Measurements from ENCODE around the gene LRFN2. TPM values are rescaled to one million over a fixed set of nuclear protein-coding genes. Genes with fewer than 3 reads are reported as not detected.

Gene LRFN2
- total and polyA plus RNA-seq, 4 donors, result 0.01 to 0.06 TPM; not detected in 2

DNA sequence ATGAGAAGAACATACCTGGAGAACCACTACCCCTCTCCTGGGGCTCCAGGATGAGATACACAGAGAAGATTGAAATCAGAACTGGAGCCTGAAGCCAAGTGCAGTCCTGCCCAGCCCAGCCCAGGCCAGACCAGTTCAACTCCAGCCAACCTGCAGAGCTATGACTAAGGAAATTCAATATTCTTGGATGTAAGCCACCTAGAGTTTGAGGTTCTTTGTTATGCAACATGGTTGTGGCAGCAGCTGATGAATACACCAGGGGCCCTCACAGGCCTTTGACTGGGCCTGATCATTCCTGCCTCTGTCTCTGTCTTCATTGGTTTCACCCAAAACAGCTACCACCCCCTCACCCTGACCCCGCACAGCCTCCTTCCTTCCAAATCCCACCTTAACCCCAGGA lies 167.8 kb downstream of the LRFN2 start:
- no peaks in the 10 kb centered on the region for H3K9me3 ChIP-seq (ENCODE audit: control insufficient read depth in 4 of 4, insufficient read depth in 3 of 4, low read length in 3 of 4)
- TF ChIP-seq, protein P1, sequence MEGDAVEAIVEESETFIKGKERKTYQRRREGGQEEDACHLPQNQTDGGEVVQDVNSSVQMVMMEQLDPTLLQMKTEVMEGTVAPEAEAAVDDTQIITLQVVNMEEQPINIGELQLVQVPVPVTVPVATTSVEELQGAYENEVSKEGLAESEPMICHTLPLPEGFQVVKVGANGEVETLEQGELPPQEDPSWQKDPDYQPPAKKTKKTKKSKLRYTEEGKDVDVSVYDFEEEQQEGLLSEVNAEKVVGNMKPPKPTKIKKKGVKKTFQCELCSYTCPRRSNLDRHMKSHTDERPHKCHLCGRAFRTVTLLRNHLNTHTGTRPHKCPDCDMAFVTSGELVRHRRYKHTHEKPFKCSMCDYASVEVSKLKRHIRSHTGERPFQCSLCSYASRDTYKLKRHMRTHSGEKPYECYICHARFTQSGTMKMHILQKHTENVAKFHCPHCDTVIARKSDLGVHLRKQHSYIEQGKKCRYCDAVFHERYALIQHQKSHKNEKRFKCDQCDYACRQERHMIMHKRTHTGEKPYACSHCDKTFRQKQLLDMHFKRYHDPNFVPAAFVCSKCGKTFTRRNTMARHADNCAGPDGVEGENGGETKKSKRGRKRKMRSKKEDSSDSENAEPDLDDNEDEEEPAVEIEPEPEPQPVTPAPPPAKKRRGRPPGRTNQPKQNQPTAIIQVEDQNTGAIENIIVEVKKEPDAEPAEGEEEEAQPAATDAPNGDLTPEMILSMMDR (IDR thresholded peaks at IDR 0.05; ENCODE audit: control extremely low read depth, extremely low read depth), result no peak
- no peaks in the 10 kb centered on the region for H3K4me1 ChIP-seq (ENCODE audit: control insufficient read depth in 5 of 5, insufficient read depth in 5 of 5, low read length in 5 of 5)
- H3K27ac ChIP-seq (ENCODE audit: low read depth in 1 of 2, low read length in 1 of 2), result no peak overlapping the region
- 89 to 94% methylated on average over 1 of the region's 1 CpG for WGBS, 2 donors
- H3K9ac ChIP-seq (ENCODE audit: insufficient read depth in 1 of 2, low read length in 2 of 2), result no peak overlapping the region
- no peak for ATAC-seq (ENCODE audit: insufficient read depth, low FRiP score)
- no peak overlapping the region for H3K4me3 ChIP-seq
- no peaks in the 10 kb centered on the region for H3K36me3 ChIP-seq (ENCODE audit: control insufficient read depth in 4 of 4, insufficient read depth in 4 of 4, low read length in 4 of 4)
- no peak for DNase-seq
- H3K27me3 ChIP-seq (ENCODE audit: control insufficient read depth in 3 of 3, insufficient read depth in 3 of 3, low read length in 2 of 3), result no peaks in the 10 kb centered on the region

DNA sequence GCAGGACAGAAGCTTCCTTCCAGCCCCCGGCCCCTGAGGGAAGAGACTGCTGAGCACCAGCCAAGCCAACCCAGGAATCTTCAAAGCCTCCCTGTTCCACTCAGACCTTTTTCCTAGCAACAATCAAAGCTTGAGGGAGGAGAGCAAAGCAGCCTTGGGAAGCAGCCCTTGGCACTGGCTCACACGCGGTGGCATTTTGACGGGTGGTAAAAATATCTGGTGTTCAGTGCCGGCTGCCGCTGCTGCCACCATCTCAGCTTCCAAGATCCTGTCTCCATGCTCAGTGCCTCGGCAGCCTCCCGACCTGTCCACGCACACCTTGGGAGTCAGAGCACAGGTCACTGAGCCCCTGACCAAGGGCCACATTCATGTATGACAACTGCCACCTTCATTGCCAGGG lies 170.1 kb downstream of the LRFN2 start:
- Histone ChIP-seq H3K9me3 (ENCODE audit: control insufficient read depth in 4 of 4, insufficient read depth in 3 of 4, low read length in 3 of 4) (no peaks in the 10 kb centered on the region), H3K27me3 (ENCODE audit: control insufficient read depth in 3 of 3, insufficient read depth in 3 of 3, low read length in 2 of 3) (no peaks in the 10 kb centered on the region)
- 89 to 91% methylated on average over 9 of the region's 9 CpGs for WGBS, 2 donors

DNA sequence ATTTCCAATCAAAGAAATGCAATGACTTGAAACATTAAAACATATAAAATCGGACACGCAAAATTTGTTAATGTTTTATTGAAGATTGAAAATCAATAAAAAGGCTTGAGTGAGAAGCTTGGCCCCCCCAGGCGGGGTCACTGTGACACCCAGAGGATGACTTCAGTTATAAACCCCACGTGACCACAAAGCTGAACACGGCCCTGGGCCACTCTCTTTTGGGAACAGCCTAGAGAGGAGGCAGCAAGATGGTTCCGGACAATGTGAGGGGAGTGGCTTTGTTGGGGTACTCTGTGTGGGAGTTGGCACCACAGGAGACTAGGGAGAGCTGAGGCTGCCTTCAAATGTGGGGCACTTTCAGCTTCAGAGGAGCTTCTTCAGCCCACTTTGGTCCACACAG lies 172.5 kb downstream of the LRFN2 start:
- WGBS, 2 donors, result 81 to 91% methylated on average over 6 of the region's 6 CpGs

More for the DNA sequence above, 170.1 kb downstream of the LRFN2 start:
- Histone ChIP-seq H3K27ac (ENCODE audit: low read depth in 1 of 2, low read length in 1 of 2) (no peak overlapping the region), H3K9ac (ENCODE audit: insufficient read depth in 1 of 2, low read length in 2 of 2) (no peak overlapping the region), H3K4me1 (ENCODE audit: control insufficient read depth in 5 of 5, insufficient read depth in 5 of 5, low read length in 5 of 5) (peaks cover 0 to 6% (median 0%) of the 10 kb centered on the region in 5 donors), H3K36me3 (ENCODE audit: control insufficient read depth in 4 of 4, insufficient read depth in 4 of 4, low read length in 4 of 4) (no peaks in the 10 kb centered on the region), H3K4me3 (no peak overlapping the region)
- no peak for DNase-seq
- no peak for ATAC-seq (ENCODE audit: insufficient read depth, low FRiP score)
- TF ChIP-seq, protein P1 (IDR thresholded peaks at IDR 0.05; ENCODE audit: control extremely low read depth, extremely low read depth), result no peak

More for the DNA sequence above, 172.5 kb downstream of the LRFN2 start:
- TF ChIP-seq, protein P1 (IDR thresholded peaks at IDR 0.05; ENCODE audit: control extremely low read depth, extremely low read depth), result no peak
- H3K27ac ChIP-seq (ENCODE audit: low read depth in 1 of 2, low read length in 1 of 2), result no peak overlapping the region
- H3K36me3 ChIP-seq (ENCODE audit: control insufficient read depth in 4 of 4, insufficient read depth in 4 of 4, low read length in 4 of 4), result no peaks in the 10 kb centered on the region
- H3K9ac ChIP-seq (ENCODE audit: insufficient read depth in 1 of 2, low read length in 2 of 2), result no peak overlapping the region
- H3K4me1 ChIP-seq (ENCODE audit: control insufficient read depth in 5 of 5, insufficient read depth in 5 of 5, low read length in 5 of 5), result peaks cover 0 to 6% (median 0%) of the 10 kb centered on the region in 5 donors
- peaks cover 0 to 6% (median 0%) of the 10 kb centered on the region in 3 donors for H3K27me3 ChIP-seq (ENCODE audit: control insufficient read depth in 3 of 3, insufficient read depth in 3 of 3, low read length in 2 of 3)
- no peaks in the 10 kb centered on the region for H3K9me3 ChIP-seq (ENCODE audit: control insufficient read depth in 4 of 4, insufficient read depth in 3 of 4, low read length in 3 of 4)
- DNase-seq (no peak), ATAC-seq (ENCODE audit: insufficient read depth, low FRiP score) (no peak)
- no peak overlapping the region for H3K4me3 ChIP-seq

All from lung (tissue), 12 donors.